Esophagus muscularis mucosa (tissue), 4 donors: ENCODE measurements around the gene MCF2L.

Source experiments
- EP300 ChIP-seq: sonication (generic); formaldehyde crosslinking; IDR thresholded peaks from one replicate; pipeline ENCODE4 v1.6.1; 2017; ENCODE audit warnings: antibody characterized with exemption
- POLR2AphosphoS5 ChIP-seq, 2 donors: sonication (generic); formaldehyde crosslinking; IDR thresholded peaks; one replicate each; pipeline ENCODE4 v1.6.1; 2017; ENCODE audit warnings: antibody characterized with exemption in 2 of 2
- TF ChIP-seq, protein P1 (sequence below), 3 experiments: fragments of 200-600 bp in 2 of 3; fragments of 450-650 bp in 1 of 3; sonication (generic) in 2 of 3; IDR thresholded peaks; one replicate each; pipeline ENCODE4 v1.5.1; 2017 to 2019; ENCODE audit warnings: antibody characterized with exemption in 3 of 3, mild to moderate bottlenecking in 2 of 3, moderate library complexity in 1 of 3

DNA sequence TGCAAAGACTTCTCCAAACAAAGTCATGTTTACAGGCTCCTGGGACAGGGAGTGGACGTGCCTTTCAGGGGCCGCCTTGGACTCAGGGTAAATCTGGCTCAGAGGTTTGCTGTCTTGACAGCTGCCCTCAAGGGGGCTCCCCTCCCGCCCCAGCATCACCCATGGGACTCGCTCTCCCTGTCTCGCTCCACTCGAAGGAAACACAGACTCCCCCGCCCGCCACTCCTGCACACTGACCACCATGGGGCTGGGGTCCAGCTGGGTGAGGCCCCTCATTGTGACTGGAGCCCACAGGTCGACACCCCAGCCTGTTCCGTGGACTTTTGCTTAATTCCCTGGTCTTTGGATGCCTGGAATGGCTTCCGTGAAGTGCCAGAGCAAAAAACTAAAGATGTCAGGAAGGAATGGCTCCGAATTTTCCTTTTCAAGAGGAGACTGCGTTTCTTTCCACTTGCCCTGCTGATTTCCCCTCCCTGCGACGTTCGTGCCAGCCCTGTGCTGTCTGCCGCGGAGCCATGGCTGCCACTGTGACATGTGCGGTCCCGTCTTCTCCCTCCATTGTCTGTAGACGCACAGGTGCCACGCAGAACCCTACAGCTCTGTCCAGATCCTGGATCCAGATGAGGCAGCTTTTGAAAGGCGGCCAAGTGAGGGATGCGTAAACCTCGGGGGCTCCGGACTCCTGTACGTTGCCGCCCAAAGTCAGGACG, 48.6 kb downstream of the MCF2L start:
- TF ChIP-seq, protein P1, sequence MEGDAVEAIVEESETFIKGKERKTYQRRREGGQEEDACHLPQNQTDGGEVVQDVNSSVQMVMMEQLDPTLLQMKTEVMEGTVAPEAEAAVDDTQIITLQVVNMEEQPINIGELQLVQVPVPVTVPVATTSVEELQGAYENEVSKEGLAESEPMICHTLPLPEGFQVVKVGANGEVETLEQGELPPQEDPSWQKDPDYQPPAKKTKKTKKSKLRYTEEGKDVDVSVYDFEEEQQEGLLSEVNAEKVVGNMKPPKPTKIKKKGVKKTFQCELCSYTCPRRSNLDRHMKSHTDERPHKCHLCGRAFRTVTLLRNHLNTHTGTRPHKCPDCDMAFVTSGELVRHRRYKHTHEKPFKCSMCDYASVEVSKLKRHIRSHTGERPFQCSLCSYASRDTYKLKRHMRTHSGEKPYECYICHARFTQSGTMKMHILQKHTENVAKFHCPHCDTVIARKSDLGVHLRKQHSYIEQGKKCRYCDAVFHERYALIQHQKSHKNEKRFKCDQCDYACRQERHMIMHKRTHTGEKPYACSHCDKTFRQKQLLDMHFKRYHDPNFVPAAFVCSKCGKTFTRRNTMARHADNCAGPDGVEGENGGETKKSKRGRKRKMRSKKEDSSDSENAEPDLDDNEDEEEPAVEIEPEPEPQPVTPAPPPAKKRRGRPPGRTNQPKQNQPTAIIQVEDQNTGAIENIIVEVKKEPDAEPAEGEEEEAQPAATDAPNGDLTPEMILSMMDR (IDR thresholded peaks at IDR 0.05) = no peak
- TF ChIP-seq POLR2AphosphoS5 (IDR thresholded peaks at IDR 0.05) (no peak), EP300 (no peak)
